ENCODE data around the gene TMEM240.
"Not testable (repeated sequence)": the region's sequence is repeated elsewhere in the genome, so short reads cannot be mapped to it uniquely, and the experiment has no call there.

The TMEM240 gene

GRCh38 chr1:1558591-1558990 lies 18.2 kb upstream of the TMEM240 start:
- no peak overlapping the region for H3K4me3 ChIP-seq (ENCODE audit: low read depth, low read length)

DNA sequence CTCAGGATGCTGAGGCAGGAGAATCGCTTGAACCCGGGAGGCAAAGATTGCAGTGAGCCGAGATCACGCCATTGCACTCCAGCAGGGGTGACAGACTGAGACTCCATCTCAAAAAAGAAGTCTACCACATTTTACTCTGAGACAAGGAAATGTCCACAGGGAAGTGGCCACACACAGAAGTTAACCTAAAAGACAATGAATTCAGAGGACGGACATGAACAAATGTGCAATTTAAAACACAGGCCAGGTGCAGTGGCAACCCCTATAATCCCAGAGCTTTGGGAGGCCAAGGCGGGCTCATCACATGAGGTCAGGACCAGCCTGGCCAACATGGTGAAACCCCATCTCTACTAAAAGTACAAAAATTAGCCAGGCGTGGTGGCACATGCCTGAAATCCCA lies 17.3 kb upstream of the TMEM240 start:
- not testable (repeated sequence) for H3K4me3 ChIP-seq (ENCODE audit: low read depth, low read length)

DNA sequence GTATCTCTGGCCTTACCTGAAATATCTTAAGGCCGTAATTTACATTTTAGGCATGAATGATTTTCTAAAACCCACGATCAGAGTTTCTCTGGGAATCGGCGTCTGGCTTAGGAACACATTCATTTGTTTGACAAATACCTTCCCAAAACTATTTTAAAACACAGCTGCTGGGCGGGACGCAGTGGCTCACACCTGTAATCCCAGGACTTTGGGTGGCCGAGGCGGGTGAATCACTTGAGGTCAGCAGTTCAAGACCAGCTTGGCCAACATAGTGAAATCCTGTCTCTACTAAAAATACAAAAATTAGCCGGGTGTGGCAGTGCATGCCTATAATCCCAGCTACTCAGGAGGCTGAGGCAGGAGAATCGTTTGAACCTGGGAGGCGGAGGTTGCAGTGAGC lies 16.5 kb upstream of the TMEM240 start:
- H3K4me3 ChIP-seq (ENCODE audit: low read depth, low read length): not testable (repeated sequence)

DNA sequence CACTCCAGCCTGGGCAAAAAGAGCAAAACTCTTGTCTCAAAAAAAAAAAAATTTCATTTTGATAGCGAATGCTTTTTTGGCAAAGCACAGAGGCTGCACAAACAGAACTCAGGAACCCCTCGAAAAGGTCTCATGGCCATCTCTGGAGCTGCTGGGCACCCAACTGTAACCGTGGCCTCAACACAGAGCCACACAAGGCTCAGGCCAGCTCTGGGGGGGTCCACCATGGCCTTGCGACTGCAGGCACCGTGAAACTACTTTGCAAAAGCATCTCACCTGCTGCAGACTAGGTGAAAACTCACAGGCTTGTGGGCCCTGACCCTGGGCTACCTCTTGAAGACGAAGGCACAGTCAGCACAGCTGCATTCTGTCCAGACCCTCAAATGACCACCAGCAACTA lies 16.1 kb upstream of the TMEM240 start:
- H3K4me3 ChIP-seq (ENCODE audit: low read depth, low read length): no peak overlapping the region

DNA sequence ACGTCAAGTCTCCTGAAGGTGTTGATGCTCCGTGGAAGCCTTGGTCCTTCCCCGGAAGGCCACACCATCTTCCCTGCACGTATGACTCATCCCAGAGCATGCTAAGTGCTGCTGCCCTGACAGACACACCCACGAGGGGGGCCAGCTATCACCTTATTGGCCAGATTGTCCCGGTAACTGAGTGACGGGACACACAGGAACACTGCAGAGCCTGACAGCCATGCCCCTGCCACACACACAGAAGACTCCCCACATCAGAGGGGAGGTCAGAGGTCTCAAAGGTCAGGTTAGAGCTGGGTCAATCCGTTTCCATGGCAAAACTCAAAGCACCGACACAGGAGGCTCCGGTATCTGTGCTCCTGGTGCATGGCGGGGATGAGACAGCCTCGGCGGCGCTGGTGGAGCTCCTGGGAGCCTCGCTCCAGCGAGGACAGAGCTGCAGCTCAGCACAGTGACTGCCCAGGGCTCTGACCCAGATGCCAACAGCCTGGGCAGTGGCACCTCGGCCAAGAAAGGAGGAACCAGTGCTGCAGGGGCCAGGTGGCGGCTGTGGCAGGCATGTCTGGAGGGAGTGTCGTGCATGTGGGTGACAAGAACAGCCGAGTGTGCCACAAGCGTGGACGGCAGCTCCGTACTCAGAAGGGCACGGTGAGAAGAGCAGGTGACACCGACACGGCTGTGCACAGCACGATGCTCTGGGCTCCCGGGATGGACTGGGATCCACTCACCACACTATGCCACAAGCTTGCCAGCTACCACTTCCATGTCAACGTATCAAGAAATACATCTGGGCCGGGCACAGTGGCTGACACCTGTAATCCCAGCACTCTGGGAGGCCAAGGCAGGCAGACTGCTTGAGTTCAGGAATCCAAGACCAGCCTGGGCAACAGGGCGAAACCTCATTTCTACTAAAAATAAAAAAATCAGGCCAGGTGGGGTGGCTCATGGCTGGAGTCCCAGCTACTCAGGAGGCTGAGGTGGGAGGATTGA lies 14.8 kb upstream of the TMEM240 start:
- no peak overlapping the region for H3K4me3 ChIP-seq (ENCODE audit: low read depth, low read length)

- H3K4me3 ChIP-seq (ENCODE audit: low read depth, low read length): no peak overlapping the region
Measured at GRCh38 chr1:1554550-1554925, 14.1 kb upstream of the TMEM240 start.

GRCh38 chr1:1553821-1554494 lies 13.5 kb upstream of the TMEM240 start:
- no peak overlapping the region for H3K4me3 ChIP-seq (ENCODE audit: low read depth, low read length)

DNA sequence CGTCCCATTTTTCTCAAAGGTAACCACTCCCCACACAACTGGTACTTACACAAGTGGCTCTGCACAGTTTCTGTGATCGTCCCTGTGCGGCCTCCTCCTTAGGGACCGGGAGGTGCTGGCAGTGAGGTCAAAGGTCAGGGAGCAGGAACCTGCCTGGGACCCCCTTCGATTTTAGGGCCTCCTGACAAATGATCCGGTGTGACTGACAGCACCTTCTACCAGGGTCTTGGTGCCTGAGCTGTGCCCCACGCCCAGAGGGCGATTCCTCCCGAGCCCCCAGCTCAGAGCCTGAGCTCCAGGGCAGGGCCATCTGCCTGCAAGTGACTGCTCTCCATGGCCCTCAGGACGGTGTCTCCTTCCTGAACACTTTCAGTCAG lies 11.8 kb upstream of the TMEM240 start:
- no peak overlapping the region for H3K4me3 ChIP-seq (ENCODE audit: low read depth, low read length)

DNA sequence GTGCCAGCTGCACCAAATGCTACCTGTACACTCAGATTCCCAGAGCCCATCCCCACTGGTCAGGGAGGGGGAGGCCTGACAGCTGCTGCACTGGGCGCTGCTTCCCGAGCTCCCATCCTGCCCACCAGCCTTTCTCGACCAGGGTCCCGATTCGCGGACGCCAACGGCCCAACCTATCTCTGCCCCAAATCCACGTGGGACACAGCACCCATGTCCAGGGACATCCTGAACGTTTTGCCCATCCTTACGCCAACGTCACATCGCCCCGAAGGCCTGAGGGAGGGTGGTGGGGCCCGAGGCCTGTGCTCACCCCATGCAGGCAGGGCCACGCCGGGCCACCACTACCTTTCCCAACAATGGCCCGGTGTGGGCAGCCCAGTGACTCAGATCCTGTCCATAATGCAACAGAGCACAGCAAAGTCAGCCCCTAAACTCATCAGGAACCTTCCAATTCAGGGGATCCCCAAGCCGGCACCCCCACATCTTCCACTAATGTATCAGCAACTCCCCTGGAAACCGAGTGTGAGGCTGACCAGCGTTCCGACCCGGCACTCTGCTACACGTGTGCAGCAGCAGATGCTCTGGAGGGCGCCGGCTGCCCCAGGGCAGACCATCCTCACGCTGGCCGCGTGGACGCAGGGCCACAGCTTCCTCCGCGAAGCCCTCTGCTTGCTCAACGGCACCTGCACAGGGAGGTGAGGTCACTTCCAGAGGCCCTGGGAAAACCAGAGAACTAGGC lies 11.3 kb upstream of the TMEM240 start:
- H3K4me3 ChIP-seq (ENCODE audit: low read depth, low read length): no peak overlapping the region

DNA sequence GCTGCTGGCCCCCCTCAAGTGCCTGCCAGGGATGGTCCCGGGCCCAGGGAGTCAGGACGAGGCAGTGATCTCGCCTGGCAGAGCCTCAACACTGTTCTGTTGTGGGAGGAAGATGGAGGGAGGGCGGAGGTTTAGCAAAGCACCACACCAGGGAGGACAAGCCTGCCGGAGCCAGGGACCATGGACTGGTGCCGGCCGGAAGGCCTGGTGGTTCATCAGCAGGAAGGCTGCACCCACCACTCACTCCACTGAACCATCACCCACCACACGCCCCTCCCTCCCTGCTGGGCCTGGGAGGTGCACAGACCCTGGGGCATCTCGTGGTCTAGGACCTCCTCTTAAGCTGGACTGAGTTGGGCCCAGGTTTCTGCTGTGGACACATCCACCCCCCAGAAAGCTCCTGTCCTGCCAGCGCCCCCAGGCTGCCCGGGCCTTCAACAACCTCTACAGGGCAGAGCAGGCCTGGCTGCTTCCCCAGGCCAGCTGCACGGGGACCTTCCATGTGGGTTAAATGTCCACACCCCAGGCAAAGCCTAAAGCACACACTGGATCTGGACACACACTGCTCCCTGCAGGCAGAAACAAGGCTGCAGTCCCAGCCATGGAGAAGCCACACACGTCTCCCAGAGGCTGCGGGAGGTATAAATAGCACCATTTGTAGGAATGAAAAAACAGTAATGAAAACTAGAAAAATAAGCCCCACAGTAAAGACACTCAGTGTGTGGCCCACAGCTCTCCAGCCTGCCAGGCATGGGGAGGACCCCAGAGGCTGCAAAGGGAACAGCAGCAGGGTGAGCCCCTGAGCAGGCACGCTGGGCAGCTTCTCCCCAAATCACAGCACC lies 10.4 kb upstream of the TMEM240 start:
- no peak overlapping the region for H3K4me3 ChIP-seq (ENCODE audit: low read depth, low read length)

GRCh38 chr1:1550087-1550486 lies 9.7 kb upstream of the TMEM240 start:
- no peak overlapping the region for H3K4me3 ChIP-seq (ENCODE audit: low read depth, low read length)

DNA sequence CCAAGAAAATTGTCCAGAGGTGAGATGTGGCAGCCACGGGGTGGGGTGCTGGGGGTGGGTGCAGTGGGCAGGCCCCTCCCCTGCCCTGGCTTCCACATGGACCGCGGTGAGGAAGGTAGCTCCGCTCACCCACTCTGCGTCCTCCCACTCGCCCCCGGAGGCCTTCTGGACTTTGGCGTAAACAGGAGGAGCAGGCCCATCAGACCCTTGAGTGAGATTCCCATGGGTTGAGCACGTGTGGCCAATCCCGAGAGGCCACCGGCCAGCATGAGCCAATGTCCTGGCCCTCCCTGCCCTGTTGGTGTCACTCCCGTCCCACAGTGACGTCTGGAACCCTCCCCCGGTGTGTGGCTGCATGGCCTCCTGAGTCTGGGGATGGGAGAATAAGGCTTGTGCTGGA lies 8.2 kb upstream of the TMEM240 start:
- H3K4me3 ChIP-seq (ENCODE audit: low read depth, low read length): no peak overlapping the region

DNA sequence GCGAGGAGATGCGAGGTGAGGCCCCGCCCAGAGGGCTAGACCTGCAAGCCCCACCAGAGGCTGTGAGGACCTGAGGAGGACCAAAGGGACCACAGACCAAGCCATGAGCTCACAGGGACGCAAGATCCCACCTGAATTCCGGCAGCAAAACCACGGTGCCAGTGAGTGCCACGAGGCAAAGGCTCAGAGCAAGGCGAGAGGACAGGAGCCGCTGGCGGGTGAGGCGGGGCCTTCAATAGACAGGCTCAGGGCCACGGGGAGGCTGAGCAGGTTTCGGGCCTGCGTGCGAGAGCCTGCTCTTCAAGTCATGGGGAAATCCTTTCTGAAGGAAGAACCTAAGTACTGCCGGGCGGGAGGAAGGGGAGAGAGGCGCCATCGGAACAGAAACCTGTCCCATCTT lies 7.1 kb upstream of the TMEM240 start:
- H3K4me3 ChIP-seq (ENCODE audit: low read depth, low read length): no peak overlapping the region

- no peak overlapping the region for H3K4me3 ChIP-seq (ENCODE audit: low read depth, low read length)
Measured at GRCh38 chr1:1547011-1547410, 6.6 kb upstream of the TMEM240 start.

DNA sequence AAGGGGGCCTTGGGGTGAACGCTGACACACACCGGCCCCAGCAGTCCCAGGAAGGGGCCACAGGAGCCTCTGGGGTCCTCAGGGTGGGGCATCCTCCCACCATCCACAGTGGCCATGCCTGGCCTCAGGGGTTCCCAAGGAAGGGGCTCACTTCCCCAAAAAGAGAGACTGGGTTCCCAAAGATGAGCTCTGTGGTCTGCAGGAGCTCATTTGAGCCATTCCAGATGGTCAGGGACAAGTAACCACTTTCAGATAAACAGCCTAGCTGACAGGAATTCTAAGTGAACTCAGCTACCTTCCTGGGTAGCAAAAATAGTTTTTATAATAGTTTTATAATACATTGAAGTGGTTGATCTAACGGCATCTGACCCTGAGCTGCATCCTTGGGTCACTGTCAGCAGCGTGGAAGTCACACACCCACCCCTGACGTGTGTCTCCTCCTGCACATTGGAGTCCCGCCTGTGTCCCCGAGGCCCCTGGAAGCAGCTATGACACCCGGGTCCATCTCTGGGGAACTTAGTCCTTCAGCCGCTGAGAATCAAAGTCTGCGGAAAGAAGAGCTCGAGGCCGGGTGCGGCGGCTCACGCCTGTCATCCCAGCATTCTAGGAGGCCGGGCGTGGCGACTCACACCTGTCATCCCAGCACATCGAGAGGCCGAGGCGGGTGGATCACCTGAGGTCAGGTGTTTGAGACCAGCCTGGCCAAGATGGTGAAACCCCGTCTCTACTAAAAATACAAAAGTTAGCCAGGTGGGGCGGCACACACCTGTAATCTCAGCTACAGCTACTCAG lies 5.7 kb upstream of the TMEM240 start:
- H3K4me3 ChIP-seq (ENCODE audit: low read depth, low read length): no peak overlapping the region

GRCh38 chr1:1544544-1544943 lies 4.1 kb upstream of the TMEM240 start:
- H3K4me3 ChIP-seq (ENCODE audit: low read depth, low read length): no peak overlapping the region

GRCh38 chr1:1543706-1544099 lies 3.3 kb upstream of the TMEM240 start:
- H3K4me3 ChIP-seq (ENCODE audit: low read depth, low read length): no peak overlapping the region

DNA sequence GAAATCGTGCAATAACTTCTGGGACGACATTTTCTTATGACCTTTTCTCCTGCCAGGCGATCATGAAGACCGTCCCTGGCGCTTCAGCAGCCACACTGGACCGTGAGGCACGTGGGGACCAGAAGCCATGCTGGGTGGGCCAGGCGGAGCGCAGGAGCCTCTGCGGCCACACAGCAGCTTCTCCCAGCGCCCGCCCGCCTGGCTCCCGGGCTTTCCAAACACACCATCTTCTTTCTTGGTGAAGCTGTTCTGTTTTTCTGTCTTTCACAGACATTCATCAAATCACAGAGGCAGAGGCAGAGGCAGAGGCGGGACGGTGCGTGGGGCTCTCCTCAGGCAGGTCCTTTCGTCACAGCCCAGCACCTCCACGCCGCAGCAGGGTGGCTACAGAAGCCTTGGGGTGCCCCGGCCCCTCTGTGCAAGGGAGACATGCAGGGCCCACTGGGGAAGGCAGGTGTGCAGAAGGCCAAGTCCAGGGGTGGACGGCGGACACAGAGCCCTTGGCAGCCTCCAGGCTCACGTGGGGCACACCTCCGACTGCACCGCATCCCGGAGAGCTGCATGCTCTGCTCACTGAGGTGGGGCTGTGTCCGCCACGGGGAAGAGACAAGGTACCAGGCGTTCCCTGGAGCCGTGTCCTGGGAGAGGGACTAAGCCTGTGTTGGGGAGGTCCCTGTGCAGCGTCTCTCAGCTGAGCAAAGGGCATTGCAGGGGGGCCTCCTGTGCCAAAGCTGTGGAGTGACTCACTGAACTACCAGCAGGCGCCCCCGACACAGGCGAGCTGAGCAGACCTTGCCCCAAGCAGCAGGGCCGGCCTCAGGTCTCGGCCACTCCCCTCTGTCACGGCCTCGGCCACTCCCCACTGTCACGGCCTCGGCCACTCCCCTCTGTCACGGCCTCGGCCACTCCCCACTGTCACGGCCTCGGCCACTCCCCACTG lies 2.6 kb upstream of the TMEM240 start:
- no peak overlapping the region for H3K4me3 ChIP-seq (ENCODE audit: low read depth, low read length)
